ENCODE results near the gene HECTD2.
"Not testable (repeated sequence)": the region's sequence is repeated elsewhere in the genome, so short reads cannot be mapped to it uniquely, and the experiment has no call there.

HECTD2 gene

DNA sequence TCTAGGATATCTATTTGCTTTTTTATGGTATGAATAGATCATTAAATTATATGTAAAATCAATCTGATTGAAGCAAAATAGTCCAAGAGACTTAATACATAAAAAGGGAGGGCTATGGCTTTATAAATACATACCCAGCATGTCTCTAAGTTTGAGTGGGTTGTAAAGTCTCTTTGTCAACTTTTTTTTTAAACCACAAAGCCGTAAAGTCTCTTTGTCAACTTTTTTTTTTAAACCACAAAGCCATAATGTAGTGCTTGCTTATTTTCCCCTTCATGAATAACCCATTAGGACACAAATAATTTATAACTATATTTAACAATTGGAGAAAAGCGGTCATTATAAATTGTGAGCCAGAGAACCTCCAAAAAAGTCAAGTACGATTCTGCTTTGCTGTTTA lies 5.7 kb downstream of the HECTD2 start:
- no peak for DNase-seq

- peak; percentile 51 for DNase-seq
Observed at GRCh38 chr10:91416339-91416855, 6.3 kb downstream of the HECTD2 start.

- no peak for DNase-seq
Observed at GRCh38 chr10:91418416-91418815, 8.3 kb downstream of the HECTD2 start.

DNA sequence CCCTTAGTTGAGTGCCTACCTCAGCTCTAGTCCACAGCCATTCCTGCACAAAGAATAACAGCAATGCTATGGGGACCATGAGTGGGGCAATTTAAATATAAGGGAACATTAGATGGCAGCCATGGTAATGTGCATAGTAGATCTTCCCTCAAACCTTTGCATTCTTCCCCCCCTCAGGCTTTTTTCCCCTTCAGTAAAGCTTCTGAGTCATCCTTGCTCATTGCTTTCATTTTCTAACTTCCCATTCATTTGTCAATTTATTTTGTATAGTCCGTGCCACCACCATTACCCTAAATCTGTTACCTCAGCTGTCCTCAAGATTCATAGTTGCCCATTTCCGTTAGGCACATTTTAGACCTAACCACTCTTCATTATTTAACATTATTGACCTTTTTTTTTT lies 10.7 kb downstream of the HECTD2 start:
- no peak for DNase-seq

GRCh38 chr10:91422915-91423314 lies 12.8 kb downstream of the HECTD2 start:
- DNase-seq: no peak

- no peak for DNase-seq
Observed at GRCh38 chr10:91424016-91424415, 13.9 kb downstream of the HECTD2 start.

- no peak for DNase-seq
Observed at GRCh38 chr10:91432175-91432574, 22.0 kb downstream of the HECTD2 start.

- no peak for DNase-seq
Observed at GRCh38 chr10:91433620-91434019, 23.5 kb downstream of the HECTD2 start.

DNA sequence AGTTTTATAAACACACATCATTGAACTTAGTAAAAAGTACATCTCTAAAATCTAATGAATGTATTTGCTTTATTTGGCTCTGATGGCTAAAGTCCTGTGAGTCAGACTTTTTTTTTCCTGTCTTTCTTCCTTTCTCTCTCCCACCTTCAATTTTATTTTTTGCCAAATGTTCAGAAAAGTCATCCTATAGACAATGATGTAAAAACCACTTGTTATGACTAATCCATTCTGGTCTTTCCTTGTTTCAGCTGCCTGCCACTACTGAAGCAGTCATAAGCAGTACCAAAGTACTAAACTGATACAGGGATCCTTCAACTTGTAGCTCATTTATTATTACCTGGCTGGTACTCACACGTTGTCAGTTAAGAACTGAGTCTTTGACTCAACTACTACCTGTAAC lies 23.9 kb downstream of the HECTD2 start:
- DNase-seq: no peak

DNA sequence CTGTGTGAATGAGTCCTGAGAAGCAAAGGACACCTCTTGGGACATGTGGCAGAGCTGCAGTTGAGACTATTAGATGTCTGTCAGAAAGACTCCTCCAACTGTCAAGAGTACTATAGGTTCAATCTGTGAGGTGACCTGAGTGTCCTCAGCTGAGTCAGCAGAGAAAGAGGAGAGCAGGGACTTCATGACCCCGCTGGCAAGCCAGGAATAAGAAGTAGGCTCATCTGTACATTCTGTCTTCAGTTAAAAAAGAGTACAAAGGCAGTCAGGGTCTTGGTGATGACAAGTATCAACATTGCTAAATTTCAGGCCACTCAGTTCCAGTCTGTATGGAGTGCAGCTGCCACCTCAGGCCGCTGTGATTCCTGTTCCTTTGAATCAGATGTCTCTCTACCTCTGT lies 25.1 kb downstream of the HECTD2 start:
- no peak for DNase-seq

DNA sequence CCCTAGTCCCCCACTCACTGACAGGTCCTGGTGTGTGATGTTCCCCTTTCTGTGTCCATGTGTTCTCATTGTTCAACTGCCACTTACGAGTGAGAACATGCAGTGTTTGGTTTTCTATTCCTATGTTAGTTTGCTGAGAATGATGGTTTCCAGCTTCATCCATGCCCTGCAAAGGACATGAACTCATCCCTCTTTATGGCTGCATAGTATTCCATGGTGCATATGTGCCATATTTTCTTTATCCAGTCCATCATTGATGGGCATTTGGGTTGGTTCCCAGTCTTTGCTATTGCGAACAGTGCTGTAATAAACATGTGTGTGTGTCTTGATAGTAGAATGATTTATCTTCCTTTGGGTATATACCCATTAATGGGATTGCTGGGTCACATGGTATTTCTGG lies 28.1 kb downstream of the HECTD2 start:
- DNase-seq: not testable (repeated sequence)

DNA sequence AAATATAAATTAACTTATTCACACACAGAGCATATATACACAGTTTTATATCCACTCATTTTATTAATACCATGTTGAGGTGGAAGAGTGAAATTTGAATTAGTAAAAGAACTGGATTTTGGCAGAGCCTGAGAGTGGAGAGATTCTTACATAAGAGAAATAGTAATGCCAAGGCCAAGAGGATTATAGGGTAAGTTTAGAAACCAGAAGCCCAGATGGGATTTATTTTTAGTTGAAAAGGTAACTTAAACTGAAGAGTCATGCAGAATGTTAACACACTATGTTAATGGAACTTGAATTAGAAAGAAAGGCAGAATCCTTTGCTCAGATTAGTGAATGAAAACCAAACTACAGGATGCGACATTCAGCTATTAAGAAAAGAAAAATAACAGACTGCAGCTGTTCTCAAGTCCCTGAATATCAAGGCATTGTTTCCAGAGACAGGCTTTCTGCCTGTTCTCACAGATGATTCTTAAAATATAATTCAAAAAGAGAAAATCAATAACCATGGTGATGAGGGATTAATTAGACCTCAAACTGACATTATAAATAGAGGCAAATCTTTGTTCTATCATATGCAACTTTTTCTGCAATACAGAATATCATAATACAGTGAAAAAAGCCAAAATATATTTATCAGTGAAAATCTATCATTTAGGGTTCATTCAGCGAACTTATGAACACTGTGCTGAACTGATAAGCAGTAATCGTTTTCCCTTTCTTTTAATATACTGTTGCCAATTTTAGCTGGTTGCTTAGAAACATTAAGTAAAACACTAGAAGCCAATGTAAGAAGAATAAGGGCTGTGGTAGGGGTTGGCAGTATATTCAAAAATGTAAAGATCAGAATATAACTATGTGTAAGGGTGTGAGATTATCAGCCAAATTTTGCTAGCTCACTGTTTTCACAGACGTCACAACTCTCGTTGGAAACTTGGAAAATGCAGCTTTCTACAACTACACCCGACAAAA lies 34.4 kb downstream of the HECTD2 start:
- no peak for DNase-seq

- no peak for DNase-seq
Observed at GRCh38 chr10:91452063-91452462, 41.9 kb downstream of the HECTD2 start.

DNA sequence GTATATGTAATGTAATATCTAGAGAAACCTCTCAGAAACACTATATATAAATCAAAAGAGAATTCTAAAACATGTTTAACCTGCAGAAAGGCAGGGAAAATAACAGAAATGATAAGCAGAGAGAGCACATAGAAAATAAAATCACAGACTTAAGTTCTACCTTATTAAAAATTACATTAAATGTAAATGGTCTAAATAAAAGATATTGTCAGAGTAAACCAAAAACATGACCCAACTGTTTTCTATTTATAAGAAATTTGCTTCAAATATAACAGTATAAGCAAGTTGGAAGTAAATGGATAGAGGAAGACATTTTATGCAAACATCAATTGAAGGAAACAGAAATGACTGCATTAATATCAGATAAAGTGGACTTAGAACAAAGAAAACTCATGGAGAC lies 43.4 kb downstream of the HECTD2 start:
- DNase-seq: no peak

GRCh38 chr10:91455135-91455534 lies 45.0 kb downstream of the HECTD2 start:
- DNase-seq: not testable (repeated sequence)

DNA sequence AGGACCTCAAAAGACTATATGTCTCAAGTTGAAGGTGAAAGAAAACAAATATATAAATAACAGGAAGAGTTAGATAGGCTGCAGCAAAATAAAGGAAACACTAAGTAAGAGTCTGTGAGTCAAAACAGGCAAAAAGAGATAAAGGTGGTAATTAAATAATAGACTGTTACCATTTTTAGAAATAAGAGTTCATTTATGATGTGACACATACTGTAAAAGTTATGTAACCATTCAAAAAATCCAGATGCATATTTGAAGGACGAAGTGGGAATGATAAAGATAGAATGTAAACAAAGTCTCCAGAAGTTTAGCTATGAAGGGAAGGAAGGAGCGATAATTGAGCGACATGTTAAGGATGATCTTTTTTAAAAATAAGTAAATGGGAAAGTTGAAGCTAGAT lies 50.5 kb downstream of the HECTD2 start:
- no peak for DNase-seq

DNA sequence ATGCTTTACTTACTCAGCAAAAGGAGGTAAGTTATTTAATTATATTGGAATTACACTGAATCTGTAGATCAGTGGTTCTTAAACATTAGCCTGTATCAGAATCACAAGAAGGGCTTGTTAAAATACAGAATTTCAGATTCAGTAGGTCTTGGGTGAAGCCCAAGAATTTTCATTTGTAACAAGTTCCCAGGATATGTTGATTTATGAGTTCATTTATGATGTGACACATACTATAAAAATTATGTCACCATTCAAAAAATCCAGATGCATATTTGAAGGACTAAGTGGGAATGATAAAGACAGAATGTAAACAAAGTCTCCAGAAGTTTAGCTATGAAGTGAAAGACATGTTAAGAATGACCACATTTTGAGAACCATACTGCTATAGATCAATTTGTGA lies 52.3 kb downstream of the HECTD2 start:
- DNase-seq: no peak

GRCh38 chr10:91464500-91464899 lies 54.4 kb downstream of the HECTD2 start:
- no peak for DNase-seq

- DNase-seq: no peak
Observed at GRCh38 chr10:91465261-91465660, 55.1 kb downstream of the HECTD2 start.

DNA sequence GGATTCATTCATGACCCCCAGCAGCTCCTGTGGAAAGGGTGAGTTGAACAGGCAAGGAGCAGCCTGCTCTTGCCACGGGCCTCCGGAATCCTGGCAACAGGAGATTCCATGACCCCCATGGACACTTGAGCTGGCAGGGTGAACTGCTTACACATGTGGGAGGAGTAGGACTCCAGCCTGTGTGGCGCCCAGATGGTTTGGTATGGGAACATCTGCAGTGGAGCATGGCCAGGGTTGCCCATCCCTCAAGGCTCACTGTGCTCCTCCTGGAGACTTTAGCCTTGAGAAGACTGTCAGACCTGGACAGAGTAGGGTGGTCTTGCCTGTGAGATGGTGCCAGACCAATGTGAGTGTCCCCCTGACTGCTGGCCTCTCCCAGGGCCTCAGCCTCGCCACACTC lies 57.0 kb downstream of the HECTD2 start:
- no peak for DNase-seq

DNA sequence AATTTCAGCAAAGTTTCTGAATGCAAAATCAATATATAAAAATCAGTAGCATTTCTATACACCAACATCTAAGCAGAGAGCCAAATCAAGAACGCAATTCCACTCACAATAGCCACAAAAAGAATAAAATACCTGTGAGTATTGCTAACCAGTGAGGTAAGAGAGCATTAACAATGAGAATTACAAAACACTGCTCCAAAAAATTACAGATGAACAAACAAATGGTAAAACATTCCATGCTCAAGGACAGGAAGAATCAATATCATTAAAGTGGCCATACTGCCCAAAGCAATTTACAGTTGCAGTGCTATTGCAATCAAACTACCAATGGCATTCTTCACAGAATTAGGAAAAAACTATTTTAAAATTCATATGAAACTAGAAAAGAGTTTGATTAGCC lies 61.5 kb downstream of the HECTD2 start:
- no peak for DNase-seq

DNA sequence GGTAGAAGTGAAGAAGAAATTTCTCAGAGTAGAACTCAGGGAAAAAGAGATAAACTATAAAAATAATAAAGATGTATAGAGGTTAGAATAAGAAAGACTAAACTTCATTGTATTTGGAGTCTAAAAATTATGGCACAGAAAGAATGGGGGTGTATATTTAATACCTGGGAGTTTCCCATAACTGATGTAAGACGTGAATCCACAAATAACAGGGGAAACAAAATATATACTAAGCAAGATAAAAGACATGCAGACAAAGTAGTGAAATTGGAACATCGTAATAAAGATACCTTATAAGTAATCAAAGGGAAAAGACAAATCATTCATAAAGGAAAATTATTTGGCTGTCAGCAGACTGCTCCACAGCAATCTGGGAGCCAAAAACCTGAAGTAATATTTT lies 62.8 kb downstream of the HECTD2 start:
- no peak for DNase-seq

GRCh38 chr10:91474009-91474408 lies 63.9 kb downstream of the HECTD2 start:
- no peak for DNase-seq

DNA sequence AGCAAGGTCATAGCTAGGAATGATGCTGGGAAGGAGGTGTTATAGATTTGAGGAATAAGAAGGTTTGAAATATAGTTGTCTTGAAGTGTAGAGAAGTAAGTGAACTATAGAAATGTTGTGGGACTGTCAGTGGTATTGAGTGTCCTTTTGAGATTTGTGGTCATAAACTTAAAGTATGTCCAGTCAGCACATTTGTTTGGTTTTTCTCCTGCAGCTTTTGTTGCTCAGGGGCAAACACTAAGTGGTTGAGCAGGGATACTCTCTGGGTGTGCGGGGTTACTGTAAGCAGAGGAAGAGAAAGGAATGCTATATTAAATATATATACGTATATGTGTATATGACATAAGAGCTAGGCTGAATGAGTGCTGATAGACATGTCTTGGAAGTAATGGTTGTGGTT lies 67.1 kb downstream of the HECTD2 start:
- no peak for DNase-seq

- DNase-seq: no peak
Observed at GRCh38 chr10:91479583-91479982, 69.4 kb downstream of the HECTD2 start.

Data from NCI-H345 (cell line).